HG02973 (cell line): Measurements from ENCODE around the gene GMPS.
"Not testable (repeated sequence)": the region's sequence is repeated elsewhere in the genome, so short reads cannot be mapped to it uniquely, and the experiment has no call there.

Source experiments
- ATAC-seq: cut with Tn5 transposase; IDR thresholded peaks from one replicate; pipeline ENCODE4 v1.9.1; 2021; ENCODE audit warnings: moderate library complexity; ENCODE audit not compliant: unreplicated experiment

Gene GMPS

GRCh38 chr3:155871746-155872158, 1.3 kb downstream of the GMPS start:
- no peak for ATAC-seq

DNA sequence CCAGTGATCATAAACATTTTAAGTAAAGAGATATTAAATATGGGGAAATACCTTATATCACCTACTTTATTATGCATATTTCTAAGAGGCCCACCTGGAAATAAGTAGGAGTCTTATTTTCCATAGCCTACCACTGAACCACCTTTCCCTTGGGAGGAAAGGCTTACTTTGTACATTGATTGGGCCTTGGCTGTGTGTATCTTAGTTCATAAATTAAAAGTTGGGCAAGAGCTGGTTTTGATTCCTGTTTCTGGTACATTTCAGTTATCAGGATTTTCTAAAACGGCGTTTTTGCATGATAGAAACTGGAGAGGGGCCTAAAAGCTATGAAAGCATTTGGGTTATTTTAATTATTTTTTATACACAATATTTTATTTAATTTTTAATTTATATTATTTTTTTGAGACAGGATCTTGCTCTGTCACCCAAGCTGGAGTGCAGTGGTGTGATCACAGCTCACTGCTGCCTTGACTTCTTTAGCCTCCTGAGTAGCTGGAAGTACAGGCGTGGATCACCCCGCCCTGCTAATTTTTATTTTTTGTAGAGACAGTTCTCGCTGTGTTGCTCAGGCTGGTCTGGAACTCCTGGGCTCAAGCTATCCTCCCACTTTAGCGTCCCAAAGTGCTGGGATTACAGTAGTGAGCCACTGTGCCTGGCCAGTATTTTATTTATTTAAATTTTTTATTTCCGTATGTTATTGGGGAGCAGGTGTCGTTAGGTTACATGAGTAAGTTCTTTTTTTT, 2.6 kb downstream of the GMPS start:
- ATAC-seq: no peak

DNA sequence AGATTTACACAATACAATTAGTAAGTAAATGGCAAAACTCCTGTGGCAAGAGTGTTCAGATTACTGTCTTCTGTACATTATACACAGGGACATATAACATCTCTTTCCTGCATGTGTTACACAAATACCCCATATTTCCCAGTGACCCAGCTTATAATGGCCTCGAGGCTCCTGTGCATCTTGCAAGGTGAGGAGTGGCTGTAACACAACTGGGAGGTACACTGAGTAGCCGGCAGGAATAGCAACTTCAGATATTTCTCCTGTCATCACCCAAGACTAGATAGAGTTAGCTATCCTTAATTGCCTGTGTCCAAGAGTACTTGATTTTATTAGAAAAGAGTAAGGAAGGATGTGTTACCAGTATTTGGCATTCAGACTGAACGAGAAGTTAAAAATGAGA, 5.6 kb downstream of the GMPS start:
- ATAC-seq: no peak

DNA sequence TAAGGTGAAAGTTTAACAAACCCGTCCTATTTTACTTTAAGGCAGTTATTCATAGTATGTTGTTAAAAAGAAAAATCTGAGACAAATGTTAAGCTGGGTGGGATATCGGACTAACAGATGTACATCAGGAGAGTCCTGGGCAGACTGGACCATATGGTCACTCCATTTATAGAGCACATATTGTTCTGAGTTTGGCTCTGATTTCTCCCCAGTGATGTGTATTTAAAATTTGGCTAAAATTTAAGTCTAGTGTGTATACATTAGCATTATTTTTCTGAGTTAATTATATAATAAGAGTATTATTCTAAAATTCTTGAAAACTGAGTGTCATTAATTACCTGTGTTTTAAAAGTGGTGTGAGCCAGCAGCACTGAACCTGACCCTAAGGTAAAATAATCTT, 6.1 kb downstream of the GMPS start:
- ATAC-seq: no peak

DNA sequence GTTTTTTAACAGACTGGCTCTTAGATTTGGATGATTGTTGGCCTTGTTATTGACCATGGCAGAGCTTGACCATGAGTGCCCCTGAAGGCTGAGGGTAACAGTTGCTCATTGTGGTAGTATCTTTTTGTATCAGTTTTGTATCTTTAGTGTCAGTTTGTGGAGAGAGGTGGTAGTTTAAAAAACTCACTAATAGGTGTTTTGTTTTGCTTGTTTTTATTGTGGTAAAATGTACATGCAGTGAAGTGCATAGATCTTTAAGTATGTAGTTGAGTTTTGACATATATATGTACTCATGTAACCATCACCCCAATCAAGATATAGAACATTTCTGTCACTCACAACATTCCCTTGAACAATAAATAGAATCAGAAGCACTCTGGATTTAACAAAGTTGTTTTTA, 9.8 kb downstream of the GMPS start:
- ATAC-seq: no peak

DNA sequence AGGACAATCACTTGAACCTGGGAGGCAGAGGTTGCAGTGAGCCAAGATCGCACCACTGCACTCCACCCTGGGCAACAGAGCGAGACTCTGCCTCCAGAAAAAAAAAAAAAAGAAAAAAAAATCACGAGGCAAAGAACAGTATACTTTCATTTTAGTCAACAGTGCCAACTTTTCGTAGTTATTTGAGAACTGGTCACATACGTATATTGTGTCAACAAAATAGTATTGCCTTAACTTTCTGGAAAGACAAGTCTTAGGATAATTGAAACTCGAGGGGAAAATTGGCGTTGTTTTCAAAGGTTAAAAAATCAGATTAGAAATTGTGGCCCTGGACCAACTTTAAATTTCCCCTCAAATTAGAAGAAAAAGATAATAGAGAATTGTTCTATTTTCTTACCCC, 13.8 kb downstream of the GMPS start:
- ATAC-seq: no peak

DNA sequence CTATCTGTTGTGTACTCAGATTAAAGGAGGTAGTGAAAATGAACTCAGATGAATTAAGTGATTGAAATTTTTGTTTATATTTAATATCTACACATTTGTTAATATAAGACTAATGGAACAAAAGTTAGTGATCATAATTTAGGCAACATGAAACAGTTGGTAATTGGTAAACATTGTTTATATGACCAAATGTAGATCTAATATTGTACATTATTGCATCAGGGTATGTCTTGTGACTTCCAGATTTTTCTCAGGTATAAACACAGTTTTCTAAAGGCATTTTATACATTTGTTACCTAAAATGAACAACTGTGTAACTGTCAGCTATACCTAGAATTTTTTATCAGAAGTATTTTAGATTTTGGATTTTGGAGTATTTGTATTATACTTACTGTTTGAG, 14.8 kb downstream of the GMPS start:
- no peak for ATAC-seq

DNA sequence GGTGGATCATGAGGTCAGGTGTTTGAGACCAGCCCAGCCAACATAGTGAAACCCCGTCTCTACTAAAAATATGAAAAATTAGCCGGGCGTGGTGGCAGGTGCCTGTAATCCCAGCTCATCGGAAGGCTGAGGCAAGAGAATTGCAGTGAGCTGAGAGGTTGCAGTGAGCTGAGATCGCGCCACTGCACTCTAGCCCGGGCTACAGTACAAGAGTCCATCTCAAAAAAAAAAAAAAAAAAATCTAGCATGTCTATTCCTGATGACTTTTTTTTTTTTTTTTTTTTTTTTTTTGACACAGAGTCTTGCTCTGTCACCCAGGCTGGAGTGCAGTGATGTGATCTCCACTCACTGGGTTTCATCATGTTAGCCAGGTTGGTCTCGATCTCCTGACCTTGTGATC, 15.9 kb downstream of the GMPS start:
- ATAC-seq: not testable (repeated sequence)

DNA sequence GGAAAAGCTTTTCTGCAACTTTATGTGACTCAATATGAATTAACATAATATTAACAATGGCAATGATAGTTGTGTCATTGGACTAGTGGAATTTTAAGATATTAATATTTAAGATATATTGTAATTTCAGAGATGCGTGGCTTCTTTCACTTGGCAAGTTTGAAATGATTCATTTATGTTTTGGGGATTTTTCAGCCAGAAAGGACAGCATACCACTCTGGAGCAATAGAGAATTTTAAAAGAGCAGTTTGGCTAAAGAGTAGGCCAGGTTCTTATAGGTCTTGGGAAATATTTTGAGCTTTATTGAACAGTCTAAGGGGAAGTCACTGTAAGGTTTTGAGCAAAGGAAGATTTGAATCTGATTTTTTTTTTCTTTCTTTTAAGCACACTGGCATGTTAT, 16.5 kb downstream of the GMPS start:
- no peak for ATAC-seq

- no peak for ATAC-seq
These were observed 18.8 kb downstream of the GMPS start for GRCh38 chr3:155889212-155889611.

DNA sequence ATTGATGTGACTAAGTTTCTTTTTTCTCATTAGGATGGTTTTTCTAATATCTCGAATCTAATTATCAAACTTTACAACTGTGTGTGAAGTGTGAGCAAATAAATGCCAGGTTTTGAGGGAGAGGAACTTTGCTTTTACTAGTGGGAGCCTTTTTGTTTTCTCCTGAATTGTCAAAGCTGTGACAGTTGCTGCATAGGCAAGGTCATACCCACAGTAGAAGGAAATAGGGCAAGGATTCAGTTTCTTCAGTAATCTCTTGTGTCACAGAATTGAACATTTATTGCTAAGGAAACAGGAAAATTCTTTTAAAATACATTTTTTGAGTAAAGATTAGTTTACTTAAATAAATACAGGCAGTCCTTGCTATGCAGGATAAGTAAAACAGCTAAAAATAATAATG, 19.5 kb downstream of the GMPS start:
- no peak for ATAC-seq

- no peak for ATAC-seq
These were observed 20.3 kb downstream of the GMPS start for GRCh38 chr3:155890671-155891190.

DNA sequence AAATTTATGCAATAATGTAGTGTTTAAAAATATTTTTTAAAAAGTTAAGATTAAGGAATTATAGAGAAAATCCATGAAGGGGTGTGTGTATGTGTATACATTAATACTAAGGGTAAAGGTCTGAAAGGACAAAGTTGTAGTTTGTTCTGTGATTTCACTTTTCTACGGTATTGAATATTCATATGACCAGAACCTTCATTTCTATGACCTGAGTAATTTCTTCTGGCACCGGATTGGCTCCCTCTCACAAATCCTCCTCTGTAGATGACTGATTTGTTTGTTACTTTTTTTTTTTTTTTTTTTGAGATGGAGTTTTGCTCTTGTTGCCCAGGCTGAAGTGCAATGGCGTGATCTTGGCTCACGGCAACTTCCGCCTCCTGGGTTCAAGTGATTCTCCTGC, 20.9 kb downstream of the GMPS start:
- no peak for ATAC-seq

DNA sequence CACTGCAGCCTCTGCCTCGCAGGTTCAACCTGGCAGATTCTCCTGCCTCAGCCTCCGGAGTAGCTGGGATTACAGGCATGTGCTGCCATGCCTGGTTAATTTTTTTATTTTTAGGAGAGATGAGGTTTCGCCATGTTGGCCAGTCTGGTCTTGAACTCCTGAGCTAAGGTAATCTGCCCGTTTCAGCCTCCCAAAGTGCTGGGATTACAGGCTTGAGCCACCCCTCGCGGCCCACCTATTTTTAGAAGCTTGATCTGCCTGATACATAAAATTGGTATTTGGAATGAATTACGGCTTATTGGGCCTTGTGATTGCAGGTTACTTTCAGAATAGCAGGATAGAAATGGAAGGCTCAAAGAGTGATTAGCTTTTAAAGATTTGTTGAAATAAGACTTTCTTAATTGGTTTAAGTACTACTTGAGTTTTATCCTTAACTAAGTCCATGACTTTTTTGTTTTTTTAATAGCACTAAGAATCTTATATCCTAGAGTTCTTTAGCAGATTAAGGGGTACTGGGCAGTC, 25.0 kb downstream of the GMPS start:
- no peak for ATAC-seq

- ATAC-seq: no peak
These were observed 36.5 kb downstream of the GMPS start for GRCh38 chr3:155906900-155907299.

GRCh38 chr3:155908086-155908485, 37.6 kb downstream of the GMPS start:
- ATAC-seq: no peak

- no peak for ATAC-seq
These were observed 38.2 kb downstream of the GMPS start for GRCh38 chr3:155908605-155909004.

DNA sequence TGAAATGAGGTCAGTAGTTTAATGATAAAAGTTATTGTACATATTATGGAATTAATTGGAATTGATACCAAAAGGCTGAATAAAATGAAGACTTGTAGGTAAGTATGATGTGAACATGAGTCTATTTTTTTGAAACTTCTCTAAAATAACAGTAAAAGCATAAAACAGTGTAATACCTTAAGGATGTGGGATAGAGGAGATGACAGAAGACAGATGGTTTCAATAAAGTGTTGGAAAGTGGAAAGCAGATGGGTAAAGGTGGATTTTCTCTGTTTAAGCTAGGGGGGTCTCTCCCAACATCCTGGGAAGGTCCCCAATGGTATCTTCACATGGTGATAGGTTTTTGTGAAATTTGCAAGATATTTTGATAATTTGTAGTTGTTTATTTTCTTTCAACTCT, 41.6 kb downstream of the GMPS start:
- no peak for ATAC-seq

DNA sequence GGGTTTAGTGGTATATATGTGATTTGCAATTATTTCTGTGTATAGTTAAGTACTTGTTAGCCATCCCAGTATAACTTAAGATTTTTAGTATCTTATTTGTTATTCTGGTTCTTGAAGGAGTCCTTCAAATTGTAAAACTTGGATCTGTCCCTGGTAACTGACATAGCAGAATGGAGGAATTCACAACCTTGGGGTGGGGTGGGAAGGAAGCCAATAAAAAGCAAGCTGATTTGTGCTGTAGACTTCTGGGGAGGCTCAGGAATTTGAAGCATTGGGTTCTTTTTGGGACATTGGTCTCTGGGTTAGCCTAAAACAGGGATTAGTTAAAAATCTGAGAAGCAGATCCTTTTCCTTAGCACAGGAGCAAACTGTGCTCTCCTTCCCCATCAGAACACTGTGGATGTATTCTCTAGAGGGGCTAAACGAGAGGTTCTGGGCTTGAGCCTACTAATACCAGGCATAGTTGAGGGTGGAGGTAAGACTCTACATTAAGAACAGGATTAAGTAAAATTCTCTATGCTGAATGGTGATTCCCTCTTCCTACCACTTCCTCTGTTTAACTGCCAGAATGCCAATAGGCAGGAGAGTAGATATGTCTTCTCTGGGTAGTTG, 42.2 kb downstream of the GMPS start:
- ATAC-seq: no peak

DNA sequence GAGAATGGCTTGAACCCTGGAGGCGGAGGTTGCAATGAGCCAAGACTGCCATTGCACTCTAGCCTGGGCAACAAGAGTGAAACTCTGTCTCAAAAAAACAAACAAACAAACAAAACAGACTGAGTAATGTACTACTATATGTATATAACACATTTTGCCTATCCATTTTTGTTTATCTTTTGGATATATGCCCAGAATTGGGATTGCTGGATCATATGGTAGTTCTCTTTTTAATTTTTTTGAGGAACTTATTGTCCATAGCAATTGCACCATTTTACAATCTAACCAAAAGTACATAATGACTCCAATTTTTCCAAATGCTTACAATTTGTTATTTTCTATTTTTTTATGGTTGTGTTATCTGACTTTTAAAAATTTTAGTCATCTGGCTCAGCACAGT, 47.3 kb downstream of the GMPS start:
- no peak for ATAC-seq

DNA sequence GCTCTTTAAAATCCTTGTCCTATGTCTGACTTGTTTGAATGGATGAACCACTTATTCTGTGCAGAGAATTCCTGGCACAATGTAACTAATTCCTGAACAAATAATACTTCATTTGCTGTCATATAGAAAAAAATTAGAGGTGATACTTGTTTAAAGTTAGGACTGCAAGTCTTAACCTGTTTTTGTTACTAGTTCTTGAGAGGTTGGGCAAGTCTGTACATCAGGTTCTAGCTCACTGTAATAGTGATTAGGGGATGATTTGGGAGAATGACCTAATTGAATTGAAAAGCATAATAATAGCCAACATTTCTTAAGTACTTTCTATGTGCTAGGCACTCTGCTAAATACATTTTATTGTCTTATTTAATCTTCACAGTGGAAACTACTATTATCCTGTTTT, 49.3 kb downstream of the GMPS start:
- ATAC-seq: no peak

DNA sequence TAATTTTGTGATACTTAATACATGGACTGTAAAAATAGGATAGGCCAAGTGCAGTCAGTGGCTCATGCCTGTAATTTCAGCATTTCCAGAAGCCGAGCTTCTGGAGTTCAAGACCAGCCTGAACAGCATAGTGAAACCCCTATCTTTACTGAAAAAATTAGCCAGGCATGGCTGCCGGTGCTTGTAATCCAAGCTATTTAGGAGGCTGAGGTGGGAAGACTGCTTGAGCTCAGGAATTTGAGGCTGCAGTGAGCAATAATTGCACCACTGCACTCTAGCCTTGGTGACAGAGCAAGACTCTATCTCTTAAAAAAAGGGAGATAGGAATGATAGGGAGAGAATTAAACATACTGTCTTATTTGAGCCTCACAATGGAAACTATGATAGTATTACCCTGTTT, 51.0 kb downstream of the GMPS start:
- no peak for ATAC-seq
